AG10803 (cell line): Measurements from ENCODE around the gene KATNAL2.
"Not testable (repeated sequence)": the region's sequence is repeated elsewhere in the genome, so short reads cannot be mapped to it uniquely, and the experiment has no call there.

Experiments
- DNase-seq: peaks from one replicate; pipeline ENCODE4 v3.0.0; 2010; ENCODE audit warnings: low read depth
- H3K4me3 ChIP-seq: 2 replicates; pipeline ENCODE4 v1.5.1; 2011; ENCODE audit warnings: mild to moderate bottlenecking, low read length, control low read depth
- TF ChIP-seq, protein P1 (sequence below): conservative IDR thresholded peaks from 2 replicates; pipeline ENCODE4 v1.5.1; 2011; ENCODE audit warnings: mild to moderate bottlenecking, low read length, control low read depth, inconsistent platforms

Gene KATNAL2

DNA sequence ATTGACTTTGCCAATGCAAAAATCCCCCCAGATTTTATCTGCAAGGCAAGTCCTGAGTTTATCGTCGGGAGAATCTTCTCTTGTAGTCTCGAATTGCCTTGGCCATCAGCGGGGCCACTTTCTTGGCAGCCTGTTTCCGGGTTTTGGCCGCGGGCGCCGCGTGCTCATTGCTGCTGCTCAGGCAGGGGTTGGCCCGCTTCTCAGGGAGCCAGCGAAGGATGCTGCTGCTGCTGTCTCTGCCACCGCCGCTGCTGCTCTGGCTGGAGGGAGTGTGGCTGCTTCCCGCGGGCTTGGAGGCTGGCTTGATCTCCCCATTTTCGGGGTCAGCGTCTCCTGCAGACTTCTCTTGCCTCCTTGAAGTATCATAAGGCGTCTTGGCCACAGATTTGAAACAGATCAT lies 115.5 kb downstream of the KATNAL2 start:
- H3K4me3 ChIP-seq, result no peak overlapping the region
- no peak for DNase-seq
- TF ChIP-seq, protein P1, sequence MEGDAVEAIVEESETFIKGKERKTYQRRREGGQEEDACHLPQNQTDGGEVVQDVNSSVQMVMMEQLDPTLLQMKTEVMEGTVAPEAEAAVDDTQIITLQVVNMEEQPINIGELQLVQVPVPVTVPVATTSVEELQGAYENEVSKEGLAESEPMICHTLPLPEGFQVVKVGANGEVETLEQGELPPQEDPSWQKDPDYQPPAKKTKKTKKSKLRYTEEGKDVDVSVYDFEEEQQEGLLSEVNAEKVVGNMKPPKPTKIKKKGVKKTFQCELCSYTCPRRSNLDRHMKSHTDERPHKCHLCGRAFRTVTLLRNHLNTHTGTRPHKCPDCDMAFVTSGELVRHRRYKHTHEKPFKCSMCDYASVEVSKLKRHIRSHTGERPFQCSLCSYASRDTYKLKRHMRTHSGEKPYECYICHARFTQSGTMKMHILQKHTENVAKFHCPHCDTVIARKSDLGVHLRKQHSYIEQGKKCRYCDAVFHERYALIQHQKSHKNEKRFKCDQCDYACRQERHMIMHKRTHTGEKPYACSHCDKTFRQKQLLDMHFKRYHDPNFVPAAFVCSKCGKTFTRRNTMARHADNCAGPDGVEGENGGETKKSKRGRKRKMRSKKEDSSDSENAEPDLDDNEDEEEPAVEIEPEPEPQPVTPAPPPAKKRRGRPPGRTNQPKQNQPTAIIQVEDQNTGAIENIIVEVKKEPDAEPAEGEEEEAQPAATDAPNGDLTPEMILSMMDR, result no peak

DNA sequence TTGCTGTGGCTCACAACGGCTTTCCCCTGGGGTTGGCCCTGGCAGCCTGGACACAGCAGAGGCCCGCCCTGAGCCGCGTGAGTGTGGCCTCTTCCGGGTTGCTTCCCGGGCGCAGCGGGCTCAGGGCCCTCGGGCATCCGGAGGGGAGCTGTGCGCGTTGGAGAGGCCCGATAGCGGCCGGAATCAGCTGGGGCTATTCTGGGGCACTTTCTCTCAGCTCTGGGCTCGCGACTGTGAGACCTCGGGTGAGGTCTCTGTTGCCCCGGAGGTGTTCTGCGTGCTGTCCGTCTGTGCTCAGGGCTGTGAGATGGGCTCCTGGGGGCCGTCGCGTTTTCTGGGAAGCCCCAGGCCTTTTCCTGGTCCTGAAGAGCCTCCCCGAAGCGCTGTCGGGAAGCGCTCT lies 117.2 kb downstream of the KATNAL2 start:
- not testable (repeated sequence) for DNase-seq, H3K4me3 ChIP-seq

DNA sequence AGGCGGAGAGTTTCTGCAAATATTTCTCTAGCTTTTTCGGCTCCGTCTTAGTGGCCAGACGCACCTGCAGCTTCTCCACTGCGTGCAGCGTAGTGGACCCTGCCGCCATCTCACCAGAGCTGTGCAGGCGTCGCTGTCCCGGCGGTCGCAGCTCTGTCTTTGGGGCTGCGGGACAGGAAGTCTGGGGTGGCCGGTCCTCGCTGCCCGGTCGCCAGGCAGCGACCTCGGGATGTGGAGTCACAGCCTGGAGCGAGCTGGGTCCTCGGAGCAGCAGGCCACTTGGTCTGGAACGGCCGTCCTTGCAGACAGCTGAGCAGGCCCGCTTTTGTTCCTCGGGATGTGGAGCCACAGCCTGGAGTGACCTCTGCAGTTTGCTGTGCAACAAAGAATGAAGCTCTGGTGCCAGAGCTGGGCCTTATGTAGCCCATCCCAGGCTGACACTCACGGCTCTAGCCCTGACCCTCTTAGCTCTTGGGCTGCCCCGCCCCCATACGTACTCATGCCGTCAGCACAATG lies 117.8 kb downstream of the KATNAL2 start, which contains the start of gene ELOA2:
TSS of gene ELOA2 (minus strand) at position 466 of the 516 bp plus-strand sequence. CDS start at position 109, 357 bp downstream.
- H3K4me3 ChIP-seq, result no peak within 1 kb of the TSS
- TF ChIP-seq, protein P1, result no peak
- DNase-seq, result no peak

DNA sequence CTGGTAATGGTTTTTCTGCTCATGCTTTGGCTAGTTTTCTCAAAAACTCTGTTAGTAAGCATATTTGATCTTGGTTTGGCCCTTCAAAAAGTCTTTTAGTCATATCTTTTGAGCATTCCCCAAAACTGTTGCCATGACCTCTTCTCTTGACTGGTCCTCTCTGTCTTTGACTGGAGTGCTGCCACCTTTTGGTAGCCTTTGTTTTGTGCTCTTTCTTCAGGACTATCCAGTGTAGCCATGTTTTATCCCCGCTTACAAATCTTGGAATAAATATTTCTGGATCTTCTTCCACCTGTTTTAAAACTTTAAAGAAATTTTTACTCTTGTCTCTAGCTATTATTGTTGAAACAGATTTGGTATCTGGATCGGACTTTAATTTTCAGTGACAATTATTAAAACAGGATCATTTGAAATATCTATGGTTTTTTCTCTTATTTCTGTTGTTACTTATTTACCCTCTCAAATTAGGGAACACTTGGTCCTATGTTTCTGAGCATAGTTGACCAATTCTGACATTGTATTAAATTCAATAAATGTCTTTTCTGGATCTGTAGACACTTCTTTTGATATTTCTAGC lies 119.0 kb downstream of the KATNAL2 start:
- peak; percentile 25 for DNase-seq
- no peak overlapping the region for H3K4me3 ChIP-seq
- TF ChIP-seq, protein P1, result peak; percentile 55

DNA sequence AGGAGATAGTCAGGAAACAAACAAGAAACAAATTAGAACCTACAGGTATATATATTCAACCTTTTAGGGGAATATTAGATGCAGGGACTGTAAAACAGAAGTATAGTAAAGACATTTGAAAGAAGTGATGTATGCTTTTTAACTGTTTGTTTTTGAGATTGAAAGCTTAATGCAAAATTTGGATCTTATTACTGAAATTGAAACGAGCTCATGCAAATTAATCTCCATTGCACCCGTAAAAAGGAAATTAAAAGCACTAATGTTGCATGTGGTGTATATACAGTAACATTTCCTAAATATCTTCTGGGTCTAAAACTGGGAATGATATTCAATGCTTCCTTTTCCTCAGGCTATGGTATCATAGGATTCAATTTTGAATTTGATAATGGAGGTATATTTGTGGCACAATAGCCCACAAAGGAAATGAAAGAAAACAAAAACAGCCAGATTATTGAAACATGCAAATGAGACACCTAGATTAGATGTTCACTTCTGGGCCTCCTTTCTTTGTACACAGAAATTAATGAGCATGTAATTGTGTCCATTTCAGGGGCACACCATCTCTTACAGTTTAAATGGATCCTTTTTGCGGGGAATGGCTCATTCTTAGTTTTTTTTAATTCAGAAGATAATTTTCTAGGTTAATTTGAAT lies 119.7 kb downstream of the KATNAL2 start:
- no peak overlapping the region for H3K4me3 ChIP-seq
- TF ChIP-seq, protein P1, result no peak
- no peak for DNase-seq

DNA sequence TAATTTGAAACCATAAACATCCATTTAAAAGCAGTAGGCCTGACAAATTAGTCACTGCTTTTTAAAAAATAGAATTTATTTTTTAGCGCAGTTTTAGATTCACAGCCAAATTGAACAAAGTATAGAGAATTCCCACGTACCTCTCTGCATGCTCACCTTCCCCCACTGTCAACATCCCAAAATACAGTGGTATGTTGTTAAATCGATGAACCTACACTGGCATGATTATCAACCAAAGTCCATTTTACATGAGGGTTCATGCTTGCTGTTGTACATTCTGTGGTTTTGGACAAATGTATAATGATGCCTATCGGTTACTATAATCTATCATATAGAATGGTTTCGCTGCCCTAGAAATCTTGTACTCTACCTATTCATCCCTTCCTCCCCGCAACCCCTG lies 123.6 kb downstream of the KATNAL2 start:
- TF ChIP-seq, protein P1, result no peak
- no peak overlapping the region for H3K4me3 ChIP-seq

DNA sequence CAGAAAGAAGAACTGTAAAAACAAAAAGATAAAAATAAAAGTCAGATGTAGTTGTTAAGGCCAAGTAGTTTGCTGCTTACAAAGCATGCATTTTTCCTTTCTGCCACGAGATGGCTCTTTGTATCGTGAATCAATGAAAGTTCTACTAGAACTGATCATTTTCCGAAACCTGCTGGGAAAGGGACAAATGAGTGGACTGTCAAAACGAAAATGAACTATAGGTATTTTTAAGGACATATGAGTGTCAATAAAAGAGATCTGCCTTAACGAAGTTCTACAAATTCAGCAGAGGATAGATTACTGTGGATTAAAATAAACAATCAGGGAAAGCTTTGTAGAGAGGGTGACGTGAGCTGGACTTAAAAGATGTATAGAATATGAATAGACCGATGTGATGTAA lies 133.1 kb downstream of the KATNAL2 start:
- TF ChIP-seq, protein P1, result peak; percentile 86
- peak; percentile 64 for DNase-seq
- H3K4me3 ChIP-seq, result no peak overlapping the region

More for the DNA sequence above, 123.6 kb downstream of the KATNAL2 start:
- no peak for DNase-seq
